Measurements from ENCODE around the gene TRAM1L1. TPM values are rescaled to one million over a fixed set of nuclear protein-coding genes. Genes with fewer than 3 reads are reported as not detected.
A peak's percentile ranks its signal among the peaks of the same experiment; 100 is the strongest.

TRAM1L1 gene
- total RNA-seq, 1 experiment from 2014 or later, result 2.5 TPM

DNA sequence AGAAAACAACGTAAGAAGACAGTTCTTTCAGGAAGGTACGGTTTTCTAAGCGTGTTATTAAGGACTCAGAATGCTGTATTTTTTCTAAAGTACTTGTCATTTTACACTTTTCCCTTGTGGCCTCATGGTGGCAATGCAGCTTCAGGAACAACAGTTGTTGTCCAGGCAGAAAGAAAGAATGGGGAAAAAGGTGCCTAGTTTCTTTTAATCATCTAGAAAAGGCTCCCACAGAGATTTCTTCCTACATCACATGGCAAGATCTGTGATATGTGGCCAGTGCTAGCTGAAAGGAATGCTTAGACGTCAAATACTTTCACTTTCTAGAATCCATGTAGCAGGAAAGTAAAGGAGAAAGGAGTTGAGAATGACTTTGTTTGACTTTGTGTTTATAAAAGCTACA, 49.0 kb upstream of the TRAM1L1 start:
- CTCF ChIA-PET, result interaction anchor here (0.8 to 1.5 kb wide), 3 partner anchors 314 to 900 kb away, joined by 3 to 7 read pairs (median 3); partner anchors contain the start of gene NDST3
- ATAC-seq, result peak; percentile 84

DNA sequence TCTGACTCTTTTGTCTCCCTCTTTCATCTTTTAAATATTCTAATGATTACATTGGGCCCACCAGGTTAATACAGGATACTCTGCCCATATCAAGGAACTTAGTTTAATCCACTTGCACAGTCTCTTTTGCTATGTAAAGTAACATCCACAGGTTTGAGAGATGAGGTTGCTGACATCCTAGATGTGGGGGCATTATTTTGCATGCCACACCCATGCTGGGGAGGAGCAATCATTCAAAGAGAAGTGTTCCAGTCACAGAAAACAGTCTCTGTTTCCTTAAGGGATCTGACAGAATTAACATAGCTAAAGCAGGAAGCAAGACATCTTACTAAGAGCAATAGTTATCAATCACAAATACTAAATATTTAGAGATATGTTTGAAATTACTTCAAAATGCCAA, 11.5 kb upstream of the TRAM1L1 start:
- TF ChIP-seq CBFB (CRISPR knock-in tag; IDR thresholded peaks at IDR 0.05; ENCODE audit: low read depth) (no peak), OVOL2 (CRISPR knock-in tag; IDR thresholded peaks at IDR 0.05; ENCODE audit: borderline replicate concordance) (no peak), ELF4 (CRISPR knock-in tag; IDR thresholded peaks at IDR 0.05; ENCODE audit: low read depth) (no peak), SMAD3 (CRISPR knock-in tag; IDR thresholded peaks at IDR 0.05; ENCODE audit: borderline replicate concordance) (no peak), NFE2L1 (CRISPR knock-in tag; IDR thresholded peaks at IDR 0.05) (no peak), SOX15 (CRISPR knock-in tag; IDR thresholded peaks at IDR 0.05) (no peak), ZNF416 (CRISPR knock-in tag; IDR thresholded peaks at IDR 0.05) (no peak), CREM (CRISPR knock-in tag; IDR thresholded peaks at IDR 0.05) (no peak), ETV6 (CRISPR knock-in tag; IDR thresholded peaks at IDR 0.05) (no peak), MXD4 (CRISPR knock-in tag; IDR thresholded peaks at IDR 0.05; ENCODE audit: borderline replicate concordance) (no peak), GTF2I (CRISPR knock-in tag; conservative IDR thresholded peaks at IDR 0.05) (no peak), ZBTB21 (CRISPR knock-in tag; IDR thresholded peaks at IDR 0.05; ENCODE audit: borderline replicate concordance) (no peak), JAZF1 (CRISPR knock-in tag; IDR thresholded peaks at IDR 0.05) (no peak), SP1 (CRISPR knock-in tag; conservative IDR thresholded peaks at IDR 0.05) (no peak)
- TF ChIP-seq, protein P1, sequence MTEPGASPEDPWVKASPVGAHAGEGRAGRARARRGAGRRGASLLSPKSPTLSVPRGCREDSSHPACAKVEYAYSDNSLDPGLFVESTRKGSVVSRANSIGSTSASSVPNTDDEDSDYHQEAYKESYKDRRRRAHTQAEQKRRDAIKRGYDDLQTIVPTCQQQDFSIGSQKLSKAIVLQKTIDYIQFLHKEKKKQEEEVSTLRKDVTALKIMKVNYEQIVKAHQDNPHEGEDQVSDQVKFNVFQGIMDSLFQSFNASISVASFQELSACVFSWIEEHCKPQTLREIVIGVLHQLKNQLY (CRISPR knock-in tag; IDR thresholded peaks at IDR 0.05), result no peak
- TF ChIP-seq, protein P2, sequence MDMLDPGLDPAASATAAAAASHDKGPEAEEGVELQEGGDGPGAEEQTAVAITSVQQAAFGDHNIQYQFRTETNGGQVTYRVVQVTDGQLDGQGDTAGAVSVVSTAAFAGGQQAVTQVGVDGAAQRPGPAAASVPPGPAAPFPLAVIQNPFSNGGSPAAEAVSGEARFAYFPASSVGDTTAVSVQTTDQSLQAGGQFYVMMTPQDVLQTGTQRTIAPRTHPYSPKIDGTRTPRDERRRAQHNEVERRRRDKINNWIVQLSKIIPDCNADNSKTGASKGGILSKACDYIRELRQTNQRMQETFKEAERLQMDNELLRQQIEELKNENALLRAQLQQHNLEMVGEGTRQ (CRISPR knock-in tag; IDR thresholded peaks at IDR 0.05), result no peak
- TF ChIP-seq, protein P3, sequence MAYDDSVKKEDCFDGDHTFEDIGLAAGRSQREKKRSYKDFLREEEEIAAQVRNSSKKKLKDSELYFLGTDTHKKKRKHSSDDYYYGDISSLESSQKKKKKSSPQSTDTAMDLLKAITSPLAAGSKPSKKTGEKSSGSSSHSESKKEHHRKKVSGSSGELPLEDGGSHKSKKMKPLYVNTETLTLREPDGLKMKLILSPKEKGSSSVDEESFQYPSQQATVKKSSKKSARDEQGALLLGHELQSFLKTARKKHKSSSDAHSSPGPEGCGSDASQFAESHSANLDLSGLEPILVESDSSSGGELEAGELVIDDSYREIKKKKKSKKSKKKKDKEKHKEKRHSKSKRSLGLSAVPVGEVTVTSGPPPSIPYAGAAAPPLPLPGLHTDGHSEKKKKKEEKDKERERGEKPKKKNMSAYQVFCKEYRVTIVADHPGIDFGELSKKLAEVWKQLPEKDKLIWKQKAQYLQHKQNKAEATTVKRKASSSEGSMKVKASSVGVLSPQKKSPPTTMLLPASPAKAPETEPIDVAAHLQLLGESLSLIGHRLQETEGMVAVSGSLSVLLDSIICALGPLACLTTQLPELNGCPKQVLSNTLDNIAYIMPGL (CRISPR knock-in tag; IDR thresholded peaks at IDR 0.05), result no peak
- TF ChIP-seq, protein P4, sequence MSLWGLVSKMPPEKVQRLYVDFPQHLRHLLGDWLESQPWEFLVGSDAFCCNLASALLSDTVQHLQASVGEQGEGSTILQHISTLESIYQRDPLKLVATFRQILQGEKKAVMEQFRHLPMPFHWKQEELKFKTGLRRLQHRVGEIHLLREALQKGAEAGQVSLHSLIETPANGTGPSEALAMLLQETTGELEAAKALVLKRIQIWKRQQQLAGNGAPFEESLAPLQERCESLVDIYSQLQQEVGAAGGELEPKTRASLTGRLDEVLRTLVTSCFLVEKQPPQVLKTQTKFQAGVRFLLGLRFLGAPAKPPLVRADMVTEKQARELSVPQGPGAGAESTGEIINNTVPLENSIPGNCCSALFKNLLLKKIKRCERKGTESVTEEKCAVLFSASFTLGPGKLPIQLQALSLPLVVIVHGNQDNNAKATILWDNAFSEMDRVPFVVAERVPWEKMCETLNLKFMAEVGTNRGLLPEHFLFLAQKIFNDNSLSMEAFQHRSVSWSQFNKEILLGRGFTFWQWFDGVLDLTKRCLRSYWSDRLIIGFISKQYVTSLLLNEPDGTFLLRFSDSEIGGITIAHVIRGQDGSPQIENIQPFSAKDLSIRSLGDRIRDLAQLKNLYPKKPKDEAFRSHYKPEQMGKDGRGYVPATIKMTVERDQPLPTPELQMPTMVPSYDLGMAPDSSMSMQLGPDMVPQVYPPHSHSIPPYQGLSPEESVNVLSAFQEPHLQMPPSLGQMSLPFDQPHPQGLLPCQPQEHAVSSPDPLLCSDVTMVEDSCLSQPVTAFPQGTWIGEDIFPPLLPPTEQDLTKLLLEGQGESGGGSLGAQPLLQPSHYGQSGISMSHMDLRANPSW (CRISPR knock-in tag; conservative IDR thresholded peaks at IDR 0.05; ENCODE audit: low read depth), result no peak
- Mint-ChIP-seq H3K36me3 (no peaks in the 10 kb centered on the region), H3K27me3 (ENCODE audit: low read depth) (no peaks in the 10 kb centered on the region), H3K9me3 (no peaks in the 10 kb centered on the region), H3K4me1 (peaks cover 9% of the 10 kb centered on the region), H3K27ac (no peak overlapping the region), H3K4me3 (no peak overlapping the region)
- peak; percentile 64 for ATAC-seq
- DNase-seq (ENCODE audit: low spot score), result no peak
- ChIA-PET CTCF (no interaction called here), POLR2A (no interaction called here)

More for the DNA sequence above, 49.0 kb upstream of the TRAM1L1 start:
- peaks cover 14% of the 10 kb centered on the region for H3K9me3 Mint-ChIP-seq
- DNase-seq (ENCODE audit: low spot score), result peak; percentile 17
- no peak overlapping the region; the same call in 1 of the 2 replicates for H3K27ac Mint-ChIP-seq
- TF ChIP-seq, protein P5, sequence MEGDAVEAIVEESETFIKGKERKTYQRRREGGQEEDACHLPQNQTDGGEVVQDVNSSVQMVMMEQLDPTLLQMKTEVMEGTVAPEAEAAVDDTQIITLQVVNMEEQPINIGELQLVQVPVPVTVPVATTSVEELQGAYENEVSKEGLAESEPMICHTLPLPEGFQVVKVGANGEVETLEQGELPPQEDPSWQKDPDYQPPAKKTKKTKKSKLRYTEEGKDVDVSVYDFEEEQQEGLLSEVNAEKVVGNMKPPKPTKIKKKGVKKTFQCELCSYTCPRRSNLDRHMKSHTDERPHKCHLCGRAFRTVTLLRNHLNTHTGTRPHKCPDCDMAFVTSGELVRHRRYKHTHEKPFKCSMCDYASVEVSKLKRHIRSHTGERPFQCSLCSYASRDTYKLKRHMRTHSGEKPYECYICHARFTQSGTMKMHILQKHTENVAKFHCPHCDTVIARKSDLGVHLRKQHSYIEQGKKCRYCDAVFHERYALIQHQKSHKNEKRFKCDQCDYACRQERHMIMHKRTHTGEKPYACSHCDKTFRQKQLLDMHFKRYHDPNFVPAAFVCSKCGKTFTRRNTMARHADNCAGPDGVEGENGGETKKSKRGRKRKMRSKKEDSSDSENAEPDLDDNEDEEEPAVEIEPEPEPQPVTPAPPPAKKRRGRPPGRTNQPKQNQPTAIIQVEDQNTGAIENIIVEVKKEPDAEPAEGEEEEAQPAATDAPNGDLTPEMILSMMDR (IDR thresholded peaks at IDR 0.05), result peak; percentile 38
- no peak for TF ChIP-seq KAT7 (CRISPR knock-in tag; IDR thresholded peaks at IDR 0.05; ENCODE audit: borderline replicate concordance)
- peaks cover 3% of the 10 kb centered on the region; the same call in 1 of the 2 replicates for H3K4me1 Mint-ChIP-seq
- POLR2A ChIA-PET, result no interaction called here
- no peaks in the 10 kb centered on the region for H3K27me3 Mint-ChIP-seq (ENCODE audit: low read depth)
- H3K4me3 Mint-ChIP-seq, result no peak overlapping the region
- peaks cover 12% of the 10 kb centered on the region for H3K36me3 Mint-ChIP-seq
